GM15510 (cell line): ENCODE measurements around the gene FYN.

Experiments used
- POLR2A ChIP-seq: IDR thresholded peaks from 3 replicates; pipeline ENCODE4 v1.6.1; 2011; ENCODE audit warnings: borderline replicate concordance; ENCODE audit not compliant: insufficient read length; ENCODE audit errors: extremely low read depth

FYN gene

DNA sequence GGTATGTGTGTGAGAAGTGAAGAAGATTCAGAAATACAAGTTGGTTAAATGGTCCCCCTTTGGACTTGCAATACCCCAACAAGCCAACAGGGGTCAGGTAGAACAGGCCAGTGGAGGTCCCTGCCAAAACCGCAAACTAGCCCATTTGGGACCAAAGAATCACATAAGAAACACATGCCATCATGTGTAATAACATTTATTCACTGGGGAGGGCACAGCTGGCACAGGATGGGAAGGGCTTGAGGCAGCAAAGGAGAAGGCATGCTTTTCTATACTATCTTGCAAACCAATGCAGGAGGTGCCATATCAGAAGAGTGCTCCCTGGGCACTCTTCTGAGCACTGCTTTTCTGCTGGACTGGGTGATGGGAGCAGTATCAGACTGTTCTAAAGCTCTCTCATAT, 151.5 kb downstream of the FYN start:
- TF ChIP-seq POLR2A = no peak

DNA sequence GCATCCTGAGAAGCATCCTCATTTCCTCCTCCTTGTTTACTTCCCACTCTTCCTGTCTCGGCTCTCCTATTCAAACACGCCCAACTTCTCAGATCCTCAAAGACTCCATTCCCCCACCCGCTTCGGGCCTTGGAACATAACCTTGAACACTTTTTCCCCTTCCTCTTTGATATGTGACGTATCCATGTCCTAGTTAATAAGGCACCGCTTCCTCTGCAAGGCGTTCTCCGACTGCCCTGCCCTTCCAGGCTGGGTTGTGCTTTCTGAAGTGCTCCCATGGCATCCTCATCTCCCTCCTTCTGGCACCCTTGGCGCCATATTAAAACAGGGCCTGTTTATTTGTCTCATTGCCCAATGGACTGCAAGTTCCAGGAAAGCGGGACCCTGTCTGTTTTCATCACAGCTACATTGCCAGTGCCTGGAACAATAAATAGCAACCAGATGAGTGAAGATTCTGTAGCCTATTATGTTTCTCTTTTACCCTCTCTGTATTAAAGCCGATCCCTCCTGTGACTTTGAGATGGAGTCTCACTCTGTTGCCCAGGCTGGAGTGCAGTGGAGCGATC, 152.2 kb downstream of the FYN start:
- TF ChIP-seq POLR2A = no peak

DNA sequence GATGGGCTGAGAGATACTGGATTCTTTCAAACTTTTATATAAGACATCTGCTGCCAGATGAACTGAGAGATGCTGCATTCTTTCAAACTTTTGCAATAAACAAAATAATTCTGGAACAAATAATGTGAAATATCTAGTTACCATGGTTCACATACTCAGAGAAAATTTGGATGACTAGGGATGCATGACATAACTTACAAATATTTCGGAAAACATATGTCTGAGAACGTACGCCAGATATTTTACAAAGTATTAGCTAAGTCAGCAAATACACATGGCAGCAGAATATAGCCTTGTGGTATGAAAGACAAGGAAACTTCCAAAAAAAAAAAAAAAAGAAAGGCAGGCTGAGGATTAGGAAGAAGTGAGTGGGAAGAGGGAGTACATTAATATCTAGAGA, 154.3 kb downstream of the FYN start:
- no peak for TF ChIP-seq POLR2A

DNA sequence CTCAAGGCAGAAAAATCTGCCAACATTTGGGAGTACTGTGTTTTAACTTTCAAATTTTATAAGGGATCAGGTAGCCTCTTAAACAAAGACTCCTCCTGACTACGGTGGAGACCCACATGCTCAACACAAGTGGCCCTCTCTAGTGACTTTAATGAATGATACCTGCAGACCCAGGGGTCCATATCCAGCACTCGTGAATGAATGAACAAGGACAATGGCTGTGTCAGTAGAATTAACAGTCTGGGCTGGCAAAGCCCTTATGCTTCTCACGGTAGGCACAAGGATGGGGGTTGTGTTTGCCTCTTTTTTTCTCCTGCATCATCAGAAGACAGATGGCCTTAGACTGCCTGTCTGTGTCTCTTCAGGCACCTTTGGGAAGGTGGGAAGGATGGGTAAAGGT, 154.9 kb downstream of the FYN start:
- TF ChIP-seq POLR2A = no peak

DNA sequence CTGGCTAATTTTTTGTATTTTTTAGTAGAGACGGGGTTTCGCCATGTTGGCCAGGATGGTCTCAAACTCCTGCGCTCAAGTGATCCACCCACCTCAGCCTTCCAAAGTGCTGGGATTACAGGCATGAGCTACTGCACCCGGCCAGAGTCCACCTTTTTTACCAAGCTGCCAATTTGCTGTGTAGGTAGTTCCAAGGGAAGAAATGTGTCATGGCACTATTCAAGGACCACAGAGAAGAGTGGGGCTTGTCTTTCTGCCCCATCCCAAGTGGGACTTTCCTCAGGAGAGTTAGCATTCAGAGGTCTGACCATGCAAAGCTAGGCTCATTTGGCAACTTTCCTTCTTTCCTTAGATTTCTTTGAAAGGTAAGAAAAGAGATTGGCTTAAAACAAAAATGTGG, 155.6 kb downstream of the FYN start:
- no peak for TF ChIP-seq POLR2A

DNA sequence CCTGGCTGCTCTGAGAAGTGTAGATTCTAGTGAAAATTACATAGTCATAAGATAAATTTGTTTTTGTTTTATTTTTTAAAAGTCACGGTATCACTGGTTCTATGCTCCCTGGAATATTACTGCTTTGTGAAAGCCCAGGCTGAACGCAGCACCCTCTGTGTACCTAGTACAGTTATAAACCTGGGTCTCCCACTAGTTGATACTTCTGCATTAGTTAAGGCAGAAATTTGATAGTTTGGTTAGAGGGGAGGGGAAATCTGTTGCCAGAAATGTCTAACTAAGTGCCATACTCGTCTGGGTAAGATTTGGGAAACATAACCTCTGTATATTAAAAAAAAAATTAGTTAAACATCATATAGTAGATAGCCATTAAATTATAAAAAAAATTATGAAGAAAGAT, 156.9 kb downstream of the FYN start:
- no peak for TF ChIP-seq POLR2A

DNA sequence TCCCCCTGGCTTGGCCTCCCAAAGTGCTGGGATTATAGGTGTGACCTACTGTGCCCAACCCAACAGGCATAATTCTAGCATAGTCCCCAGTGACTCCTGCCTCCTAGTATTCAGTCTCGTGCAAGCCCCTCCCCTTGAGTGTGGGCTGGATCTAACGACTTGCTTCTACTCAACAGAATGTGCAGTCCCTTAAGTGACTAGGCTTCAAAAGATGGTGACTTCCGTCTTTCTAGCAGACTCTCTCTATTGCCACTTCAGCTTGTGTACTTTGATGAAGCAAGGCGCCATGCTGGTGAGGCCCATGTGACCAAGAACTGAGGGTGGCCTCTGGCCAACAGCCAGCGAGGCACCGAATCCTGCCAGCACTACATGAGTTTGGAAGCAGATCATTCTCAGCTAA, 157.9 kb downstream of the FYN start:
- TF ChIP-seq POLR2A = no peak

DNA sequence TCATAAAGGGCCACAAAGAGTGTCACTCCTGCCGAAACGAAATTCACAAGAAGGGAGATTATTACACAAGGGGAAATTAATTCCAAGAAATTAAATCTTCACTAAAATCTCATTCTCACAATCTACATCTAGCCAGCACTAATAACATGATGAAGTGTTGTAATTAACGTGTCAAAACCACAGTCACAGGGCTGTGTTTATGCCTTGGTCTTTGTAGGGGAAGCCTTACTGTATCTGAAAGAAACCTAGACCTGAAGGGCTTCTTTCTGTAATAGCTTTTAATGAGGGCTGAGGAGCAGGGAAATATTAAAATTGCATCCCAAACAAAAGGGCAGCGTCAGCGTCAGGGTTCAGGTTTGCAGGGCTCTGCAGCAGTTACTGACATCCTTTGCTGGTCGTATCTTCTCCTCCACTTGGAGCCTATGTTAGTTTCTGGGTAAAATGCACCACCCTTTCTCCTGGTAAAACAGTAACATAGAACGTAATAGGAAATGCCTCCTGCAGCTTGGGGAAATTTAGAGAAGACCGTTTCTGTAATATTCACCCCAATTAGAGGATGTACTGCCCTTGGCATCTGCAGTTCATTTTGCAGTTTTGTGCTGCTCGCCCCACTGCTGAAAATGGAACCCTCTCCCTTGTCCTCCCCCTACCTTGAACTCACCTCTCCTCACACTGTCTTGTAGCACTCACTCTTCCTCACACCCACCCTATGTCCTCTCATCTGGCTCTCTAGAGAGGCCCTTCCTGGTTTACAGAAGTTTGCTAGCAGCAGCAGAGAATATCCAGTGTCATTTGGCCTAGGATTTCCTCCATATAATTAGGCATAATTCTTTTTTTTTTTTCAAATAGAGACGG, 158.6 kb downstream of the FYN start:
- no peak for TF ChIP-seq POLR2A

DNA sequence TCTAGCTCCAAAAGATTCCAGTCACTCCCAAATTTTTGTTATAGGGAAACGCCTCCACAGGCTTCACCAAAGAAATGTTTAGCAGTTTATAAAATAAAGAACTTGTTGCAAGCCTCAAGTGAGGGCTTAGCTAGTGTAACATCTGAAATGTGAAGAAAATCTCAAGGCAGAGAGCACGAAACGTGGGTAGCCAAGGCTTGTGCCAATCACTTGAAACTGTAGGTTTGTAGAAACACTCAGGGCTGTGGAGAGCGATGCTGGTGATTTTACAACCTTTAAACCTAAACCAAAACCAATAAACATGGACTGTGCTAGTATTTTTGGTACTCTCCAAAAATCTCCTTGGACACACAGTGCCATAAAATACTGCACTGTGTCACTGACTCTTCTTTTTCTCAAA, 159.4 kb downstream of the FYN start:
- no peak for TF ChIP-seq POLR2A

DNA sequence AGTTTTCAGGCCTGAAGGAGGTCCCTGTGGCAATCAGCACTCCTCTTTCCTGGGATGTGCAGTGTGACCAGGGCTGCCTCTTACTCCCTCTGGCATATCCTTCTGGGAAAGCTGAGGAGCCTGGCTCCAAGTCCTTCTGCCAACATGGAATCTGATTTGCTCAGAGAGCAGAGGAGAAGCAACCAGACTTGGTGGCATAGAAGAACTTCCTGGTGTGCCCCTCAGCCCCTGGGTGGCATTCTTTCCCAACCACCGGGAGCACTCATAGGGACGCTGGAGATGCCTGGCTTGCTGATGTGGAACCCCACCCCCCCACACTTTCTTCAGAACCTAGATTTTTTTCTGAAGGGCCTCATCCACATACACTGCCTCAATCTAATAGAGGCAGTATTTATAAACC, 160.0 kb downstream of the FYN start:
- no peak for TF ChIP-seq POLR2A

DNA sequence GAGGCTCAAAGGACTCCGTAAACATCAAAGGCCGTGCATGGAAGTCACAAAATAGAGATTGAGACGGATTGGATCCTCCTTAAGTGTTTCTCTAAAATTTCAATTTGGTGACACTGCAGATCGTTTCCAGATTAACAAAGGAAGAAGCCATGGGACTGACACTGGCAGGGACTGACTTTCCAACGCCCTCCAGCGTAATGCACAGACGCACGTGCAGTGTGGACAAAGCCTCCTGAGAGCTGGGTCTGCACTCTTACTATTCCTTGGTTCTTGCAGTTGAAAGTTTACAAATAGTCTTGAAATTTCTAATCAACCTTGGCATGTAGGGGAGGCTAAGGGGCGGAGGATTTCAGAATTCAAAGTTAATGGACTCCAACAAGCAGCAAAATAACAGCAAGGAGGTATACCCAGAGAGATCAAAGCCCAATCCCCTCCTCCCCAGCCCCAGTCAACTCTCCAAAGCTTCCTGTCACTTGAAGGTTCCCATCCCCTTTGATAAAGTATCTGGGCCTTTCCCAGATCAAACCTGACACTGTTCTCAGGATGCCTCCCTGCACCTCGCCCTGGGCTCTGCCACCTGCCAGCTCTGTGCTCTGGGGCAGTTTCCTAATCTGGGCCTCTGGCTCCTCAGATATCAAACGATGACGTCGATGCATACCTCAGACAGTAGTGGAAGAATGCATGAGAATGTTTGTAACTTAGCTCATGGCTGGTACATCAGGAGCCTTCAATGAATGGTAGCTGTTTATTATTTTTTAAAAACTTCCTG, 161.1 kb downstream of the FYN start:
- TF ChIP-seq POLR2A = no peak

DNA sequence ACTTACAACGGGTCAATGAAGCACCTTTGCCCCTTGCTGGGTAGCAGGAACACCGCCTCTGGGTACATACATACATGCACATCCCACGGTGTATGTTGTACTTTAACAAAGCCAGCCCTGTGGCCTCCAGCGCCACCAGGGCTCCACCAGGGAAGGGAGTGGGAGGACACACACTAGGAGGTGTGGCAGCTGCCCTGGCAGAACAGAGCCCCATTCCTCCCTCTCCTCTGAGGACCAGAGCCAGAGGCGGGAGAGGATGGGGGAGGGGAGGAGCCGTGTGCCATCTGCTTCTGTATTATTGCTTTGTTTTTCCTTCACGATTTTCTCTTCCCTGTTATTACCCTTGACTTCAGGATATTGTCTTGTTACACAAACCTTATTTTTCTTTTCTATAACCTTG, 161.8 kb downstream of the FYN start:
- TF ChIP-seq POLR2A = no peak

DNA sequence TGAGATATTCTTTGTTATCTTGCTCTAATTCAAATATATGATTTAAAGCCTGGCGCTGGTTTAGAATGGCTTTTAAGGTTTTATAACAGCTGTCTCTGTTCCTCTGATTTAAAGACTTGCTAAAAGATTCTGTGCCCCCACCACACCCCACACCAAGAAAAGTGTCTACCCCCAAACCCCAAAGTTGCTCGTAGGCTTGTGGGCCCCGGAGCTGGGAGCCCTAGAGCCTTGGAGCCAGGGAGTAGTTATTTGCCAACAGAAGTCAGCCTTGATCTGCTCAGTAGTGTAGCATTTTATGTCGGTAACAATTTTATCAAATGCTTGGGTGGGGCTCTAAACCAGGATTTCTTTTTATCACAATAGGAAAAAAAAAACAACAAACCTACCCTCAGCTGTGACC, 162.3 kb downstream of the FYN start:
- TF ChIP-seq POLR2A = no peak

DNA sequence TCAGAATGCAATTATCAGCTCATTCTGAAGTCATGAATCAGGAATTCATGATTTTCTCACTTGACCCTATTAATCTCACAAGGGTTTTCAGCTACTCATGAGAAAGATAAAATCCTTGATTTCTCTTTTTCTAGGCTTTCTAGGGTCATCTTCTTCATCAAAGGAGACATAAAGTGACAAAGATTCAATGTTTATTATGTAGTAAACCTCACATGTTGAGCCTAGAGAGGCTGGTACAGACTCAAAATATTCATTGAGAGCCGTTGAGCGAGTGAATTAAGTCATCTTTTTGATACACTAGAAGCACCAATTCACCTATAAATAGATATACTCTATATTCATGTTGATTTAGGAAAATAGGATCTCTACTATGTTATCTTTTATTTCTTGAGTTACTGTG, 162.8 kb downstream of the FYN start:
- TF ChIP-seq POLR2A = no peak

DNA sequence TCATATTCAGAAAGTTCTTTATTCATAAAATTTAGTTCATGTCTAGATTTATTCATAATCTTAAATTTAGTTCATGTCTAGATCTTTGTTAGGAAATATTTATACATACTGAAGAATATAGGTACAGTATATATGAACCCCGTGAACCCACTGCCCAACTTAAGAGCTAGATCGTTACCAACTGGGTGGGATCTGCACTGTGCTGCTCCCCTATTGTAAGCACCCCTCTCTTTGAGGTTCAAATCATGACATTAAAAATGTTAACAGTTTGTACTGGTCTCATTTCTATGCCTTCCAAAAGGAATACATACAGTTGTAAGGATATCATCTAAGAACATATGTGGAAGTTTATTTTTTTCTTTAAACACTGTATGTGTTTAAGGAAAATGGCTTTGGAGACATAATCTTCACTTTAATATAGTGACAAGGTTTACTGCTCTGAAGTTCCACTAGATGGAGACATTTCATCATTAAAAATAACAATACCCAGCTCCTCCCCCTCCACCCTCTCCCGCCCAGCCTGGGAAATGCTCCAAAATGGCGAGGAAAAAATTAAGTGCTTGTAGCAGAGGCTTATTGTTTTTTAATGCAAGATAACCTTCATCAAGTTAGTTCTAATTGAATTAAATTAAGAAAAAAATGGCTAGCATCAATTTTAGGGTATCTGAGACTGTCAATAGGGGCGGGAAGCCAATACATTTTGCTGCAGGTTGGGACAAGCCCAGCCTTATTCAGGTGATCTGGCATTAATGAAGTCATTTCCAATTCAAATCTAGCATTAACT, 163.4 kb downstream of the FYN start:
- no peak for TF ChIP-seq POLR2A
